GM23338 (cell line): ENCODE results near the gene PKIB. TPM values are rescaled to one million over a fixed set of nuclear protein-coding genes. Genes with fewer than 3 reads are reported as not detected.

Experiments
- ATAC-seq: fragments of 200-7000 bp; cut with Tn5 transposase; 3 replicates; pipeline ENCODE4 v1.9.1; 2020
- DNase-seq: peaks from one replicate; pipeline ENCODE4 v3.0.0-alpha.2; 2015; ENCODE audit warnings: low spot score
- H2AFZ ChIP-seq: fragments of 200-600 bp; sonication (generic); 2 replicates; pipeline ENCODE4 v1.8.0; 2016; ENCODE audit warnings: antibody characterized with exemption, mild to moderate bottlenecking, moderate library complexity
- H3F3A ChIP-seq: fragments of 200-600 bp; sonication (generic); replicated peaks from 2 replicates; pipeline ENCODE4 v1.8.0; 2017; ENCODE audit warnings: antibody characterized with exemption, mixed run types, low read depth
- H3K27ac ChIP-seq: fragments of 200-600 bp; sonication (generic); 2 replicates; pipeline ENCODE4 v1.6.1; 2016; ENCODE audit warnings: low read depth
- H3K27me3 ChIP-seq: fragments of 200-600 bp; sonication (generic); 2 replicates; pipeline ENCODE4 v1.8.0; 2016; ENCODE audit warnings: mild to moderate bottlenecking, mixed run types, moderate library complexity; ENCODE audit not compliant: insufficient read depth
- H3K36me3 ChIP-seq: fragments of 200-600 bp; sonication (generic); 2 replicates; pipeline ENCODE4 v1.8.0; 2016; ENCODE audit warnings: mild to moderate bottlenecking; ENCODE audit not compliant: insufficient read depth
- H3K4me1 ChIP-seq: fragments of 200-600 bp; sonication (generic); 2 replicates; pipeline ENCODE4 v1.8.0; 2016; ENCODE audit warnings: mild to moderate bottlenecking, moderate library complexity; ENCODE audit not compliant: insufficient read depth
- H3K4me2 ChIP-seq: fragments of 200-600 bp; sonication (generic); 2 replicates; pipeline ENCODE4 v1.7.1; 2017; ENCODE audit warnings: mixed run types
- H3K4me3 ChIP-seq: fragments of 200-600 bp; sonication (generic); 2 replicates; pipeline ENCODE4 v1.6.1; 2016; ENCODE audit warnings: mixed run types
- H3K79me2 ChIP-seq: fragments of 200-600 bp; sonication (generic); replicated peaks from 2 replicates; pipeline ENCODE4 v1.8.0; 2017; ENCODE audit warnings: mild to moderate bottlenecking; ENCODE audit not compliant: insufficient read depth
- H3K9me2 ChIP-seq: fragments of 200-600 bp; sonication (generic); 2 replicates; pipeline ENCODE4 v1.8.0; 2017; ENCODE audit not compliant: insufficient read depth
- H4K20me1 ChIP-seq: fragments of 200-600 bp; sonication (generic); replicated peaks from 2 replicates; pipeline ENCODE4 v1.8.0; 2017; ENCODE audit warnings: mild to moderate bottlenecking; ENCODE audit not compliant: insufficient read depth
- H3K27ac Mint-ChIP-seq: 2 replicates; pipeline ENCODE4 v1.8.0; 2020; ENCODE audit warnings: inconsistent platforms, mild to moderate bottlenecking, moderate library complexity, mixed read lengths
- H3K27me3 Mint-ChIP-seq: 3 replicates; pipeline ENCODE4 v1.8.0; 2022; ENCODE audit warnings: low read depth, mild to moderate bottlenecking, moderate library complexity, mixed read lengths, inconsistent platforms; ENCODE audit not compliant: insufficient read depth, poor library complexity
- H3K36me3 Mint-ChIP-seq: 3 replicates; pipeline ENCODE4 v1.8.0; 2021; ENCODE audit warnings: low read depth, mild to moderate bottlenecking, inconsistent platforms, moderate library complexity, mixed read lengths
- H3K4me1 Mint-ChIP-seq: 3 replicates; pipeline ENCODE4 v1.8.0; 2020; ENCODE audit warnings: mild to moderate bottlenecking, inconsistent platforms, mixed read lengths
- H3K4me3 Mint-ChIP-seq: 3 replicates; pipeline ENCODE4 v1.8.0; 2021; ENCODE audit warnings: moderate library complexity, mild to moderate bottlenecking, inconsistent platforms, mixed read lengths
- H3K9me3 Mint-ChIP-seq: 3 replicates; pipeline ENCODE4 v1.8.0; 2020; ENCODE audit warnings: moderate library complexity, mild to moderate bottlenecking, inconsistent platforms, mixed read lengths
- CREB1 ChIP-seq: fragments of 250-450 bp; sonication (Bioruptor Pico); IDR thresholded peaks from 2 replicates; pipeline ENCODE4 v1.5.0; 2020; ENCODE audit warnings: low read depth, mild to moderate bottlenecking, moderate library complexity
- EZH2 ChIP-seq: fragments of 200-600 bp; sonication (generic); IDR thresholded peaks from one replicate; pipeline ENCODE4 v1.8.0; 2017; ENCODE audit warnings: antibody characterized with exemption, mild to moderate bottlenecking, low read depth; ENCODE audit not compliant: unreplicated experiment
- EZH2phosphoT487 ChIP-seq: fragments of 200-600 bp; sonication (generic); IDR thresholded peaks from one replicate; pipeline ENCODE4 v1.8.1; 2018; ENCODE audit warnings: antibody characterized with exemption; ENCODE audit not compliant: unreplicated experiment
- JUNB ChIP-seq: IDR thresholded peaks from one replicate; pipeline ENCODE4 v1.6.1; 2016; ENCODE audit warnings: antibody characterized with exemption; ENCODE audit not compliant: unreplicated experiment
- NANOG ChIP-seq: IDR thresholded peaks from 2 replicates; pipeline ENCODE4 v1.6.1; 2016; ENCODE audit warnings: antibody characterized with exemption, borderline replicate concordance
- POLR2AphosphoS5 ChIP-seq: IDR thresholded peaks from 2 replicates; pipeline ENCODE4 v1.6.1; 2016; ENCODE audit warnings: antibody characterized with exemption, low read depth
- REST ChIP-seq: IDR thresholded peaks from one replicate; pipeline ENCODE4 v1.6.1; 2018; ENCODE audit warnings: antibody characterized with exemption; ENCODE audit not compliant: unreplicated experiment
- STAT1 ChIP-seq: IDR thresholded peaks from one replicate; pipeline ENCODE4 v1.6.1; 2016; ENCODE audit warnings: antibody characterized with exemption; ENCODE audit not compliant: unreplicated experiment
- ZNF114 ChIP-seq: fragments of 250-450 bp; sonication (Bioruptor Pico); IDR thresholded peaks from 2 replicates; pipeline ENCODE4 v1.5.0; 2020; ENCODE audit warnings: mild to moderate bottlenecking, moderate library complexity
- ZNF331 ChIP-seq: fragments of 250-450 bp; sonication (Bioruptor Pico); IDR thresholded peaks from 2 replicates; pipeline ENCODE4 v1.5.0; 2020; ENCODE audit warnings: low read depth, mild to moderate bottlenecking, moderate library complexity
- polyA plus RNA-seq: library from polyadenylated mRNA; unstranded; fragments of >200 nt; fragmentation: Nextera tagmentation; extraction: Ambion mirVana; gene quantifications from 2 replicates; pipeline ENCODE4 v1.2.1, GENCODE V29; 2016
- total RNA-seq: library from RNA; depleted of rRNA; stranded (reverse); fragments of >200 nt; shearing (Covaris generic); gene quantifications from 2 replicates; pipeline ENCODE4 v1.2.3, GENCODE V29; 2014
- TF ChIP-seq, protein P1 (sequence below), 2 experiments: fragments of 200-600 bp in 1 of 2; sonication (generic) in 1 of 2; conservative IDR thresholded peaks; 2 replicates each; pipeline versions ENCODE4 v1.5.1 to v1.6.1; 2016 to 2017; ENCODE audit warnings: antibody characterized with exemption in 2 of 2, low read depth in 2 of 2, mild to moderate bottlenecking in 2 of 2, moderate library complexity in 1 of 2
- TF ChIP-seq, protein P2 (sequence below): fragments of 250-450 bp; sonication (Bioruptor Pico); IDR thresholded peaks from 2 replicates; pipeline ENCODE4 v1.5.0; 2020; ENCODE audit warnings: mild to moderate bottlenecking, moderate library complexity
- TF ChIP-seq, protein P3 (sequence below): IDR thresholded peaks from 2 replicates; pipeline ENCODE4 v1.6.1; 2016; ENCODE audit warnings: antibody characterized with exemption

PKIB gene
- total and polyA plus RNA-seq, 2 experiments from 2014 or later = 125 to 170 TPM

- DNase-seq = no peak
- H3K79me2 ChIP-seq = no peaks in the 10 kb centered on the region; the same call in 1 of the 2 replicates
- no peaks in the 10 kb centered on the region for H3K36me3 ChIP-seq
- Mint-ChIP-seq H3K9me3 (no peaks in the 10 kb centered on the region), H3K27ac (no peak overlapping the region), H3K4me3 (no peak overlapping the region), H3K36me3 (no peaks in the 10 kb centered on the region; the same call in 2 of the 3 replicates), H3K27me3 (no peaks in the 10 kb centered on the region), H3K4me1 (peaks cover 9% of the 10 kb centered on the region; the same call in 2 of the 3 replicates)
- H3K27me3 ChIP-seq = no peaks in the 10 kb centered on the region
- TF ChIP-seq EZH2 (no peak), POLR2AphosphoS5 (no peak), JUNB (no peak), REST (no peak), ZNF114 (CRISPR knock-in tag) (no peak), ZNF331 (CRISPR knock-in tag) (no peak), NANOG (no peak), CREB1 (no peak), EZH2phosphoT487 (no peak), STAT1 (no peak)
- TF ChIP-seq, protein P1, sequence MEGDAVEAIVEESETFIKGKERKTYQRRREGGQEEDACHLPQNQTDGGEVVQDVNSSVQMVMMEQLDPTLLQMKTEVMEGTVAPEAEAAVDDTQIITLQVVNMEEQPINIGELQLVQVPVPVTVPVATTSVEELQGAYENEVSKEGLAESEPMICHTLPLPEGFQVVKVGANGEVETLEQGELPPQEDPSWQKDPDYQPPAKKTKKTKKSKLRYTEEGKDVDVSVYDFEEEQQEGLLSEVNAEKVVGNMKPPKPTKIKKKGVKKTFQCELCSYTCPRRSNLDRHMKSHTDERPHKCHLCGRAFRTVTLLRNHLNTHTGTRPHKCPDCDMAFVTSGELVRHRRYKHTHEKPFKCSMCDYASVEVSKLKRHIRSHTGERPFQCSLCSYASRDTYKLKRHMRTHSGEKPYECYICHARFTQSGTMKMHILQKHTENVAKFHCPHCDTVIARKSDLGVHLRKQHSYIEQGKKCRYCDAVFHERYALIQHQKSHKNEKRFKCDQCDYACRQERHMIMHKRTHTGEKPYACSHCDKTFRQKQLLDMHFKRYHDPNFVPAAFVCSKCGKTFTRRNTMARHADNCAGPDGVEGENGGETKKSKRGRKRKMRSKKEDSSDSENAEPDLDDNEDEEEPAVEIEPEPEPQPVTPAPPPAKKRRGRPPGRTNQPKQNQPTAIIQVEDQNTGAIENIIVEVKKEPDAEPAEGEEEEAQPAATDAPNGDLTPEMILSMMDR (conservative IDR thresholded peaks at IDR 0.05; ENCODE audit: low read depth in 2 of 2) = no peak
- TF ChIP-seq, protein P2, sequence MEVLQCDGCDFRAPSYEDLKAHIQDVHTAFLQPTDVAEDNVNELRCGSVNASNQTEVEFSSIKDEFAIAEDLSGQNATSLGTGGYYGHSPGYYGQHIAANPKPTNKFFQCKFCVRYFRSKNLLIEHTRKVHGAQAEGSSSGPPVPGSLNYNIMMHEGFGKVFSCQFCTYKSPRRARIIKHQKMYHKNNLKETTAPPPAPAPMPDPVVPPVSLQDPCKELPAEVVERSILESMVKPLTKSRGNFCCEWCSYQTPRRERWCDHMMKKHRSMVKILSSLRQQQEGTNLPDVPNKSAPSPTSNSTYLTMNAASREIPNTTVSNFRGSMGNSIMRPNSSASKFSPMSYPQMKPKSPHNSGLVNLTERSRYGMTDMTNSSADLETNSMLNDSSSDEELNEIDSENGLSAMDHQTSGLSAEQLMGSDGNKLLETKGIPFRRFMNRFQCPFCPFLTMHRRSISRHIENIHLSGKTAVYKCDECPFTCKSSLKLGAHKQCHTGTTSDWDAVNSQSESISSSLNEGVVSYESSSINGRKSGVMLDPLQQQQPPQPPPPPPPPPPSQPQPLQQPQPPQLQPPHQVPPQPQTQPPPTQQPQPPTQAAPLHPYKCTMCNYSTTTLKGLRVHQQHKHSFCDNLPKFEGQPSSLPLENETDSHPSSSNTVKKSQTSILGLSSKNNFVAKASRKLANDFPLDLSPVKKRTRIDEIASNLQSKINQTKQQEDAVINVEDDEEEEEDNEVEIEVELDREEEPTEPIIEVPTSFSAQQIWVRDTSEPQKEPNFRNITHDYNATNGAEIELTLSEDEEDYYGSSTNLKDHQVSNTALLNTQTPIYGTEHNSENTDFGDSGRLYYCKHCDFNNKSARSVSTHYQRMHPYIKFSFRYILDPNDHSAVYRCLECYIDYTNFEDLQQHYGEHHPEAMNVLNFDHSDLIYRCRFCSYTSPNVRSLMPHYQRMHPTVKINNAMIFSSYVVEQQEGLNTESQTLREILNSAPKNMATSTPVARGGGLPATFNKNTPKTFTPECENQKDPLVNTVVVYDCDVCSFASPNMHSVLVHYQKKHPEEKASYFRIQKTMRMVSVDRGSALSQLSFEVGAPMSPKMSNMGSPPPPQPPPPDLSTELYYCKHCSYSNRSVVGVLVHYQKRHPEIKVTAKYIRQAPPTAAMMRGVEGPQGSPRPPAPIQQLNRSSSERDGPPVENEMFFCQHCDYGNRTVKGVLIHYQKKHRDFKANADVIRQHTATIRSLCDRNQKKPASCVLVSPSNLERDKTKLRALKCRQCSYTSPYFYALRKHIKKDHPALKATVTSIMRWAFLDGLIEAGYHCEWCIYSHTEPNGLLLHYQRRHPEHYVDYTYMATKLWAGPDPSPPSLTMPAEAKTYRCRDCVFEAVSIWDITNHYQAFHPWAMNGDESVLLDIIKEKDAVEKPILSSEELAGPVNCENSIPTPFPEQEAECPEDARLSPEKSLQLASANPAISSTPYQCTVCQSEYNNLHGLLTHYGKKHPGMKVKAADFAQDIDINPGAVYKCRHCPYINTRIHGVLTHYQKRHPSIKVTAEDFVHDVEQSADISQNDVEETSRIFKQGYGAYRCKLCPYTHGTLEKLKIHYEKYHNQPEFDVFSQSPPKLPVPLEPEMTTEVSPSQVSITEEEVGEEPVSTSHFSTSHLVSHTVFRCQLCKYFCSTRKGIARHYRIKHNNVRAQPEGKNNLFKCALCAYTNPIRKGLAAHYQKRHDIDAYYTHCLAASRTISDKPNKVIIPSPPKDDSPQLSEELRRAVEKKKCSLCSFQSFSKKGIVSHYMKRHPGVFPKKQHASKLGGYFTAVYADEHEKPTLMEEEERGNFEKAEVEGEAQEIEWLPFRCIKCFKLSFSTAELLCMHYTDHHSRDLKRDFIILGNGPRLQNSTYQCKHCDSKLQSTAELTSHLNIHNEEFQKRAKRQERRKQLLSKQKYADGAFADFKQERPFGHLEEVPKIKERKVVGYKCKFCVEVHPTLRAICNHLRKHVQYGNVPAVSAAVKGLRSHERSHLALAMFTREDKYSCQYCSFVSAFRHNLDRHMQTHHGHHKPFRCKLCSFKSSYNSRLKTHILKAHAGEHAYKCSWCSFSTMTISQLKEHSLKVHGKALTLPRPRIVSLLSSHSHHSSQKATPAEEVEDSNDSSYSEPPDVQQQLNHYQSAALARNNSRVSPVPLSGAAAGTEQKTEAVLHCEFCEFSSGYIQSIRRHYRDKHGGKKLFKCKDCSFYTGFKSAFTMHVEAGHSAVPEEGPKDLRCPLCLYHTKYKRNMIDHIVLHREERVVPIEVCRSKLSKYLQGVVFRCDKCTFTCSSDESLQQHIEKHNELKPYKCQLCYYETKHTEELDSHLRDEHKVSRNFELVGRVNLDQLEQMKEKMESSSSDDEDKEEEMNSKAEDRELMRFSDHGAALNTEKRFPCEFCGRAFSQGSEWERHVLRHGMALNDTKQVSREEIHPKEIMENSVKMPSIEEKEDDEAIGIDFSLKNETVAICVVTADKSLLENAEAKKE = no peak
- TF ChIP-seq, protein P3, sequence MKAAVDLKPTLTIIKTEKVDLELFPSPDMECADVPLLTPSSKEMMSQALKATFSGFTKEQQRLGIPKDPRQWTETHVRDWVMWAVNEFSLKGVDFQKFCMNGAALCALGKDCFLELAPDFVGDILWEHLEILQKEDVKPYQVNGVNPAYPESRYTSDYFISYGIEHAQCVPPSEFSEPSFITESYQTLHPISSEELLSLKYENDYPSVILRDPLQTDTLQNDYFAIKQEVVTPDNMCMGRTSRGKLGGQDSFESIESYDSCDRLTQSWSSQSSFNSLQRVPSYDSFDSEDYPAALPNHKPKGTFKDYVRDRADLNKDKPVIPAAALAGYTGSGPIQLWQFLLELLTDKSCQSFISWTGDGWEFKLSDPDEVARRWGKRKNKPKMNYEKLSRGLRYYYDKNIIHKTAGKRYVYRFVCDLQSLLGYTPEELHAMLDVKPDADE = no peak
- H3K4me2 ChIP-seq = no peak overlapping the region
- no peaks in the 10 kb centered on the region for H3F3A ChIP-seq
- H3K4me1 ChIP-seq = no peaks in the 10 kb centered on the region
- no peak for ATAC-seq
- H2AFZ ChIP-seq = no peak overlapping the region
- H3K9me2 ChIP-seq = no peaks in the 10 kb centered on the region
- H3K27ac ChIP-seq = no peak overlapping the region
- peaks cover 10% of the 10 kb centered on the region; the same call in 1 of the 2 replicates for H4K20me1 ChIP-seq
- no peak overlapping the region for H3K4me3 ChIP-seq
These were observed 14.6 kb downstream of the PKIB start for GRCh38 chr6:122624853-122625252.
